ENCODE data around the gene GPRC5B. TPM values are rescaled to one million over a fixed set of nuclear protein-coding genes. Genes with fewer than 3 reads are reported as not detected.

Gene GPRC5B
- total RNA-seq, 1 donor from 2014 or later, result 38.6 TPM

GRCh38 chr16:19810817-19811731, 73.6 kb downstream of the GPRC5B start:
- Histone ChIP-seq H3K9ac (ENCODE audit: low read depth in 1 of 3, low read length in 3 of 3) (no peak overlapping the region), H3K4me1 (ENCODE audit: control insufficient read depth in 3 of 3, insufficient read depth in 3 of 3, low read length in 3 of 3) (peaks cover 17 to 24% (median 23%) of the 10 kb centered on the region in 3 donors), H3K4me3 (ENCODE audit: low read length in 3 of 3) (no peak overlapping the region), H3K27ac (ENCODE audit: low read depth, low read length) (no peak overlapping the region), H3K27me3 (ENCODE audit: control insufficient read depth in 3 of 3, insufficient read depth in 3 of 3, low read length in 3 of 3) (no peaks in the 10 kb centered on the region), H3K36me3 (ENCODE audit: control insufficient read depth in 3 of 3, insufficient read depth in 3 of 3, low read length in 3 of 3) (no peaks in the 10 kb centered on the region), H3K9me3 (ENCODE audit: control insufficient read depth in 3 of 3, low read length in 3 of 3) (peaks cover 0 to under 1% (median 0%) of the 10 kb centered on the region in 3 donors)

- H3K9me3 ChIP-seq (ENCODE audit: control insufficient read depth in 3 of 3, low read length in 3 of 3), result peaks cover 0 to 2% (median 0%) of the 10 kb centered on the region in 3 donors
- peak overlapping the region; percentile 83 for H3K27ac ChIP-seq (ENCODE audit: low read depth, low read length)
- no peak overlapping the region for H3K9ac ChIP-seq (ENCODE audit: low read depth in 1 of 3, low read length in 3 of 3)
- no peak overlapping the region for H3K4me3 ChIP-seq (ENCODE audit: low read length in 3 of 3)
- no peaks in the 10 kb centered on the region for H3K36me3 ChIP-seq (ENCODE audit: control insufficient read depth in 3 of 3, insufficient read depth in 3 of 3, low read length in 3 of 3)
- H3K27me3 ChIP-seq (ENCODE audit: control insufficient read depth in 3 of 3, insufficient read depth in 3 of 3, low read length in 3 of 3), result no peaks in the 10 kb centered on the region
- peaks cover 17 to 24% (median 23%) of the 10 kb centered on the region in 3 donors for H3K4me1 ChIP-seq (ENCODE audit: control insufficient read depth in 3 of 3, insufficient read depth in 3 of 3, low read length in 3 of 3)
Measured at GRCh38 chr16:19809693-19810092, 75.0 kb downstream of the GPRC5B start.

GRCh38 chr16:19809121-19809635, 75.5 kb downstream of the GPRC5B start:
- Histone ChIP-seq H3K36me3 (ENCODE audit: control insufficient read depth in 3 of 3, insufficient read depth in 3 of 3, low read length in 3 of 3) (no peaks in the 10 kb centered on the region), H3K9ac (ENCODE audit: low read depth in 1 of 3, low read length in 3 of 3) (peak overlapping the region in 2 of 3 donors; percentile 15 to 69), H3K27me3 (ENCODE audit: control insufficient read depth in 3 of 3, insufficient read depth in 3 of 3, low read length in 3 of 3) (no peaks in the 10 kb centered on the region), H3K4me3 (ENCODE audit: low read length in 3 of 3) (no peak overlapping the region), H3K27ac (ENCODE audit: low read depth, low read length) (peak overlapping the region; percentile 83), H3K4me1 (ENCODE audit: control insufficient read depth in 3 of 3, insufficient read depth in 3 of 3, low read length in 3 of 3) (peaks cover 17 to 24% (median 23%) of the 10 kb centered on the region in 3 donors), H3K9me3 (ENCODE audit: control insufficient read depth in 3 of 3, low read length in 3 of 3) (peaks cover 0 to 2% (median 0%) of the 10 kb centered on the region in 3 donors)

- Histone ChIP-seq H3K27ac (ENCODE audit: low read depth, low read length) (peak overlapping the region; percentile 83), H3K4me3 (ENCODE audit: low read length in 3 of 3) (no peak overlapping the region), H3K9ac (ENCODE audit: low read depth in 1 of 3, low read length in 3 of 3) (peak overlapping the region; percentile 3 to 69 (median 60)), H3K36me3 (ENCODE audit: control insufficient read depth in 3 of 3, insufficient read depth in 3 of 3, low read length in 3 of 3) (no peaks in the 10 kb centered on the region), H3K4me1 (ENCODE audit: control insufficient read depth in 3 of 3, insufficient read depth in 3 of 3, low read length in 3 of 3) (peaks cover 17 to 24% (median 23%) of the 10 kb centered on the region in 3 donors), H3K9me3 (ENCODE audit: control insufficient read depth in 3 of 3, low read length in 3 of 3) (peaks cover 0 to 2% (median 0%) of the 10 kb centered on the region in 3 donors), H3K27me3 (ENCODE audit: control insufficient read depth in 3 of 3, insufficient read depth in 3 of 3, low read length in 3 of 3) (no peaks in the 10 kb centered on the region)
Measured at GRCh38 chr16:19808061-19808641, 76.5 kb downstream of the GPRC5B start.

Small RNA genes lying within 50 kb of the gene (small RNA-seq; reads per million reads assigned to genes)
- not detected for gene LARP7P2

Other genes with a start within 250 kb of the GPRC5B start
- gene KNOP1, start 166.6 kb downstream of the GPRC5B start, total RNA-seq, result 11.5 TPM
- gene IQCK, start 166.6 kb downstream of the GPRC5B start, total RNA-seq, result 10.4 TPM
- not detected for gene GPR139, start 189.0 kb upstream of the GPRC5B start, total RNA-seq

Data from skeletal muscle tissue (tissue), 5 donors.